Measurements from ENCODE around the gene ITCH. TPM values are rescaled to one million over a fixed set of nuclear protein-coding genes. Genes with fewer than 3 reads are reported as not detected.

The ITCH gene
- total and polyA plus RNA-seq, 9 of the 15 experiments (the other 6 are each of a cell fraction or from before 2014, with no cell fraction given): 7.5 to 53.0 (median 22.9) TPM

DNA sequence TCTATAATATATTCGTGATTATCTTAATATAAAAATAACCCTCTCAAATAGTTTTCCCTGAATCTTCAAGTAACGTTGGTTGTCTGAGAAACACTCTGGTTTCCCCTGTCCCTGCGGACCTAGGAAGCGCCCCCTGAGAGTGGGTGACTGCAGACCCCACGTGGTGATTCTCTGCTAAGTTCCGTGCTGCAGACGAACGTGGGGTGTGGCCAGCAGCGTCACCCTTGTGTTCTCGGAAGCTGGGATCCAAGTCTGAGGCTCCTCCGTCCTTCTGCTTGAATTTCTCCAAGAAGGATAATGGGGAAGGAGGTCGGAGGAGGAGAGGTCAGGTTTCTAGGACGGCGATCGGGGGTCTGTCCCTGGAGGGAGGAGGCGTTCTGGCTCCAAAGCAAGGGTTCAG is 178.8 kb downstream of the ITCH start (continued):
- TF ChIP-seq, protein P1, sequence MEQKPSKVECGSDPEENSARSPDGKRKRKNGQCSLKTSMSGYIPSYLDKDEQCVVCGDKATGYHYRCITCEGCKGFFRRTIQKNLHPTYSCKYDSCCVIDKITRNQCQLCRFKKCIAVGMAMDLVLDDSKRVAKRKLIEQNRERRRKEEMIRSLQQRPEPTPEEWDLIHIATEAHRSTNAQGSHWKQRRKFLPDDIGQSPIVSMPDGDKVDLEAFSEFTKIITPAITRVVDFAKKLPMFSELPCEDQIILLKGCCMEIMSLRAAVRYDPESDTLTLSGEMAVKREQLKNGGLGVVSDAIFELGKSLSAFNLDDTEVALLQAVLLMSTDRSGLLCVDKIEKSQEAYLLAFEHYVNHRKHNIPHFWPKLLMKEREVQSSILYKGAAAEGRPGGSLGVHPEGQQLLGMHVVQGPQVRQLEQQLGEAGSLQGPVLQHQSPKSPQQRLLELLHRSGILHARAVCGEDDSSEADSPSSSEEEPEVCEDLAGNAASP (IDR thresholded peaks at IDR 0.05): no peak
- TF ChIP-seq ZNF311 (CRISPR knock-in tag; IDR thresholded peaks at IDR 0.05): no peak
- TF ChIP-seq SIN3A (IDR thresholded peaks at IDR 0.05; ENCODE audit: borderline replicate concordance in 2 of 2, control insufficient read depth in 1 of 2, low read depth in 2 of 2, low read length in 2 of 2): no peak
- TF ChIP-seq, protein P2, sequence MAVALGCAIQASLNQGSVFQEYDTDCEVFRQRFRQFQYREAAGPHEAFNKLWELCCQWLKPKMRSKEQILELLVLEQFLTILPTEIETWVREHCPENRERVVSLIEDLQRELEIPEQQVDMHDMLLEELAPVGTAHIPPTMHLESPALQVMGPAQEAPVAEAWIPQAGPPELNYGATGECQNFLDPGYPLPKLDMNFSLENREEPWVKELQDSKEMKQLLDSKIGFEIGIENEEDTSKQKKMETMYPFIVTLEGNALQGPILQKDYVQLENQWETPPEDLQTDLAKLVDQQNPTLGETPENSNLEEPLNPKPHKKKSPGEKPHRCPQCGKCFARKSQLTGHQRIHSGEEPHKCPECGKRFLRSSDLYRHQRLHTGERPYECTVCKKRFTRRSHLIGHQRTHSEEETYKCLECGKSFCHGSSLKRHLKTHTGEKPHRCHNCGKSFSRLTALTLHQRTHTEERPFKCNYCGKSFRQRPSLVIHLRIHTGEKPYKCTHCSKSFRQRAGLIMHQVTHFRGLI (CRISPR knock-in tag; IDR thresholded peaks at IDR 0.05): no peak
- TF ChIP-seq CCNT2 (IDR thresholded peaks at IDR 0.05; ENCODE audit: borderline replicate concordance, extremely low read depth, insufficient read length, low read depth, low read length): no peak
- TF ChIP-seq CHCHD3 (CRISPR knock-in tag; IDR thresholded peaks at IDR 0.05): no peak

DNA sequence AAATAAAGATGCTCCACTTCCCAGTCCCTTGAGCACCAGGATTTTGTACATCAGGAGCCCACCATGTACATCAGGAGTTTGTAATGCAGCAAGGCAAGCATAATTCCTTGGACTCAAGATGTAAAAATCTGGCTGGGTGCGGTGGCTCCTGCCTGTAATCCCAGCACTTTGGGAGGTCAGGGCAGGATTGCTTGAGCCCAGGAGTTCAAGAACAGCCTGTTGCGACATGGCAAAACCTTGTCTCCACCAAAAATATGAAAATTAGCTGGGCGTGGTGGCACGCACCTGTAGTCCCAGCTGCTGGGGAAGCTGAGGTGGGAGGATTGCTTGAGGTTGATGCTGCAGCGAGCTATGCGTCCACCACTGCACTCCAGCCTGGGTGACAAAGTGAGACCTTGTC is 179.4 kb downstream of the ITCH start:
- Histone ChIP-seq H3K4me2 (ENCODE audit: insufficient read depth, low read length) (no peak overlapping the region), H3K36me3 (ENCODE audit: control insufficient read depth, insufficient read depth, low read length) (peaks cover 31% of the 10 kb centered on the region), H4K20me1 (replicated peaks; ENCODE audit: control insufficient read depth, insufficient read depth, low read length) (no peaks in the 10 kb centered on the region), H3K9me3 (replicated peaks; ENCODE audit: control insufficient read depth, insufficient read depth, low read depth, low read length) (no peaks in the 10 kb centered on the region), H3K79me2 (ENCODE audit: control insufficient read depth, insufficient read depth, low read length) (no peaks in the 10 kb centered on the region), H3K4me3 (no peak overlapping the region), H3K27ac (ENCODE audit: extremely low read depth, low read depth, low read length) (no peak overlapping the region), H3K27me3 (ENCODE audit: control insufficient read depth in 2 of 2, insufficient read depth in 2 of 2, low read length in 2 of 2) (no peaks in the 10 kb centered on the region), H2AFZ (ENCODE audit: low read depth, low read length) (no peak overlapping the region), H3K4me1 (replicated peaks in 1 of 2; ENCODE audit: control insufficient read depth in 2 of 2, insufficient read depth in 2 of 2, low read length in 2 of 2) (peaks cover 0 to 3% of the 10 kb centered on the region in 2 experiments; a peak in 2 of 5 replicates), H3K9me1 (ENCODE audit: control insufficient read depth, insufficient read depth, low read length) (no peaks in the 10 kb centered on the region), H3K9ac (ENCODE audit: insufficient read depth in 1 of 2, low read depth in 2 of 2, low read length in 2 of 2) (no peak overlapping the region)
- no TSS peak for BruUV-seq (replicated peaks)
- WGBS (ENCODE audit: insufficient coverage, low coverage, missing lambda C conversion rate): 92% methylated on average over 6 of the region's 6 CpGs
- intact Hi-C loops (cut with micrococcal nuclease) (no loop called here), in situ Hi-C loops (cut with MboI) (no loop called here)
- CTCF ChIA-PET (ENCODE audit: low intra/inter-chr PET ratio): no interaction called here
- ATAC-seq (no peak), FAIRE-seq (no peak), DNase-seq (ENCODE audit: extremely low read depth in 1 of 4, low spot score in 3 of 4) (no peak)
- POLR2A ChIA-PET: interaction anchor here (0.7 to 1.2 kb wide), 3 partner anchors 12 to 18 kb away, joined by 3 to 6 read pairs (median 3); no protein-coding TSS in a partner anchor
- TF ChIP-seq KAT2B (IDR thresholded peaks at IDR 0.05; ENCODE audit: low read depth, low read length): no peak
- TF ChIP-seq, protein P1 (IDR thresholded peaks at IDR 0.05): no peak
- no peak for TF ChIP-seq ZNF764 (CRISPR knock-in tag; IDR thresholded peaks at IDR 0.05; ENCODE audit: low read depth)
- TF ChIP-seq ZNF668 (CRISPR knock-in tag; IDR thresholded peaks at IDR 0.05): no peak
- TF ChIP-seq MED1 (CRISPR knock-in tag; IDR thresholded peaks at IDR 0.05; ENCODE audit: borderline replicate concordance): no peak
- no peak for TF ChIP-seq LARP7 (IDR thresholded peaks at IDR 0.05)
- no peak for TF ChIP-seq GATAD2A (IDR thresholded peaks at IDR 0.05)
- TF ChIP-seq ETV6 (IDR thresholded peaks at IDR 0.05; ENCODE audit: borderline replicate concordance in 1 of 2, low read depth in 2 of 2, low read length in 1 of 2): no peak
- no peak for TF ChIP-seq ETV6 (CRISPR knock-in tag; IDR thresholded peaks at IDR 0.05; ENCODE audit: borderline replicate concordance)
- TF ChIP-seq NR2C2 (CRISPR knock-in tag; IDR thresholded peaks at IDR 0.05): no peak
- TF ChIP-seq NR2C2 (tag; IDR thresholded peaks at IDR 0.05): no peak
- no peak for TF ChIP-seq TBP (optimal IDR thresholded peaks at IDR 0.05; ENCODE audit: low read depth, low read length)
- TF ChIP-seq DDX20 (tag; IDR thresholded peaks at IDR 0.05; ENCODE audit: low read depth): no peak
- no peak for TF ChIP-seq POU5F1 (IDR thresholded peaks at IDR 0.05; ENCODE audit: borderline replicate concordance, low read depth, low read length, partially characterized antibody)
